Hepatocyte (in vitro differentiated cells): ENCODE results near the gene PDLIM4. TPM values are rescaled to one million over a fixed set of nuclear protein-coding genes. Genes with fewer than 3 reads are reported as not detected.

Source experiments
- DNase-seq: peaks from one replicate; pipeline ENCODE4 v3.0.0-alpha.2; 2016; ENCODE audit warnings: low spot score
- H2AFZ ChIP-seq: fragments of 200-600 bp; sonication (generic); 2 replicates; pipeline ENCODE4 v1.6.0; 2016; ENCODE audit warnings: antibody characterized with exemption, mild to moderate bottlenecking
- H3K27ac ChIP-seq: fragments of 200-600 bp; sonication (generic); 2 replicates; pipeline ENCODE4 v1.5.1; 2016; ENCODE audit warnings: mild to moderate bottlenecking
- H3K27me3 ChIP-seq: fragments of 200-600 bp; sonication (generic); 2 replicates; pipeline ENCODE4 v1.6.1; 2016
- H3K36me3 ChIP-seq: fragments of 200-600 bp; sonication (generic); replicated peaks from 2 replicates; pipeline ENCODE4 v1.5.1; 2016; ENCODE audit warnings: low read depth; ENCODE audit not compliant: insufficient read depth
- H3K4me1 ChIP-seq: fragments of 200-600 bp; sonication (generic); 2 replicates; pipeline ENCODE4 v1.5.1; 2016; ENCODE audit warnings: mild to moderate bottlenecking, moderate library complexity; ENCODE audit not compliant: insufficient read depth
- H3K4me2 ChIP-seq: fragments of 200-600 bp; sonication (generic); 2 replicates; pipeline ENCODE4 v1.6.0; 2016
- H3K4me3 ChIP-seq: fragments of 200-600 bp; sonication (generic); 2 replicates; pipeline ENCODE4 v1.5.1; 2016; ENCODE audit warnings: mild to moderate bottlenecking
- H3K79me2 ChIP-seq: fragments of 200-600 bp; sonication (generic); 2 replicates; pipeline ENCODE4 v1.6.0; 2017; ENCODE audit warnings: mild to moderate bottlenecking
- H3K9me2 ChIP-seq: fragments of 200-600 bp; sonication (generic); replicated peaks from 2 replicates; pipeline ENCODE4 v1.6.0; 2017; ENCODE audit warnings: mild to moderate bottlenecking; ENCODE audit not compliant: insufficient read depth
- H3K9me3 ChIP-seq: fragments of 200-600 bp; sonication (generic); 2 replicates; pipeline ENCODE4 v1.5.1; 2016; ENCODE audit warnings: low read depth, mild to moderate bottlenecking
- H4K20me1 ChIP-seq: fragments of 200-600 bp; sonication (generic); 2 replicates; pipeline ENCODE4 v1.6.0; 2016; ENCODE audit warnings: mild to moderate bottlenecking; ENCODE audit not compliant: insufficient read depth, poor library complexity, severe bottlenecking
- CTCF ChIP-seq: fragments of 200-600 bp; sonication (generic); IDR thresholded peaks from 2 replicates; pipeline ENCODE4 v1.5.1; 2016; ENCODE audit warnings: antibody characterized with exemption, mild to moderate bottlenecking; ENCODE audit not compliant: poor library complexity
- EZH2 ChIP-seq: fragments of 200-600 bp; sonication (generic); IDR thresholded peaks from 2 replicates; pipeline ENCODE4 v1.6.1; 2016; ENCODE audit warnings: antibody characterized with exemption, mild to moderate bottlenecking, borderline replicate concordance
- EZH2phosphoT487 ChIP-seq: fragments of 200-600 bp; sonication (generic); IDR thresholded peaks from one replicate; pipeline ENCODE4 v1.6.1; 2018; ENCODE audit warnings: antibody characterized with exemption, mild to moderate bottlenecking, low read depth, moderate library complexity; ENCODE audit not compliant: unreplicated experiment, severe bottlenecking
- WGBS: methylation state at CpG from one replicate; pipeline ENCODE4 v1.1.6; 2016; ENCODE audit warnings: low lambda C conversion rate; ENCODE audit errors: missing lambda C conversion rate; 5-methylcytosine and 5-hydroxymethylcytosine counted together
- microRNA-seq: library from miRNA; unstranded; fragments of <30 nt; microRNA quantifications from one replicate; pipeline ENCODE4, GENCODE V29; 2017
- polyA plus RNA-seq: library from polyadenylated mRNA; unstranded; fragments of >200 nt; fragmentation: Nextera tagmentation; extraction: Ambion mirVana; gene quantifications from 2 replicates; pipeline ENCODE4 v1.2.1, GENCODE V29; 2016
- total RNA-seq: library from RNA; depleted of rRNA; stranded (reverse); fragments of >200 nt; gene quantifications from 2 replicates; pipeline ENCODE4 v1.2.3, GENCODE V29; 2014

The PDLIM4 gene
- total and polyA plus RNA-seq, 2 experiments from 2014 or later: 16.4 to 102 TPM

- H3K27ac ChIP-seq: no peak overlapping the region
- no peak overlapping the region for H3K4me3 ChIP-seq
- H3K36me3 ChIP-seq: no peaks in the 10 kb centered on the region
- WGBS: 95% methylated on average over 3 of the region's 3 CpGs
- H3K9me2 ChIP-seq: no peaks in the 10 kb centered on the region
- H3K27me3 ChIP-seq: no peaks in the 10 kb centered on the region
- no peaks in the 10 kb centered on the region for H3K4me1 ChIP-seq
- TF ChIP-seq CTCF (no peak), EZH2phosphoT487 (no peak), EZH2 (no peak)
- H4K20me1 ChIP-seq: no peaks in the 10 kb centered on the region
- H2AFZ ChIP-seq: no peak overlapping the region
- no peak overlapping the region for H3K4me2 ChIP-seq
- no peaks in the 10 kb centered on the region for H3K79me2 ChIP-seq
- DNase-seq: no peak
- H3K9me3 ChIP-seq: no peaks in the 10 kb centered on the region
Measured at GRCh38 chr5:132321109-132321721, 63.7 kb downstream of the PDLIM4 start.

- Histone ChIP-seq H3K27ac (no peak overlapping the region), H4K20me1 (no peaks in the 10 kb centered on the region), H3K4me1 (no peaks in the 10 kb centered on the region), H2AFZ (no peak overlapping the region), H3K79me2 (no peaks in the 10 kb centered on the region), H3K9me2 (no peaks in the 10 kb centered on the region), H3K9me3 (no peaks in the 10 kb centered on the region), H3K27me3 (no peaks in the 10 kb centered on the region), H3K36me3 (no peaks in the 10 kb centered on the region), H3K4me3 (no peak overlapping the region), H3K4me2 (no peak overlapping the region)
- 45% methylated on average over 11 of the region's 11 CpGs for WGBS
- DNase-seq: no peak
- TF ChIP-seq EZH2phosphoT487: no peak
- TF ChIP-seq CTCF: no peak
- TF ChIP-seq EZH2: no peak
Measured at GRCh38 chr5:132322266-132322665, 64.8 kb downstream of the PDLIM4 start.

Small RNA genes within 50 kb of the gene (microRNA-seq; reads per million reads assigned to microRNA genes)
- not detected for gene MIR6830

Other genes with a start within 250 kb of the PDLIM4 start
- gene ACSL6, start 246.0 kb upstream of the PDLIM4 start, total RNA-seq: 1.2 and 2.4 TPM in 2 replicates
- gene ACSL6, start 246.0 kb upstream of the PDLIM4 start, polyA plus RNA-seq: 0.75 and 1.7 TPM in 2 replicates
- gene IL3, start 197.0 kb upstream of the PDLIM4 start, total RNA-seq: 0.37 TPM in 1 of 2 replicates, not detected in the other
- gene IL3, start 197.0 kb upstream of the PDLIM4 start, polyA plus RNA-seq: not detected in 2 replicates
- 1.0 TPM in 1 of 2 replicates, not detected in the other for gene CSF2, start 183.9 kb upstream of the PDLIM4 start, total RNA-seq
- gene CSF2, start 183.9 kb upstream of the PDLIM4 start, polyA plus RNA-seq: not detected in 2 replicates
- 139 and 140 TPM in 2 replicates for gene P4HA2, start 29.8 kb upstream of the PDLIM4 start, total RNA-seq
- 217 and 246 TPM in 2 replicates for gene P4HA2, start 29.8 kb upstream of the PDLIM4 start, polyA plus RNA-seq
- gene SLC22A4, start 36.7 kb downstream of the PDLIM4 start, total RNA-seq: 1.4 and 2.5 TPM in 2 replicates
- gene SLC22A4, start 36.7 kb downstream of the PDLIM4 start, polyA plus RNA-seq: 3.3 and 4.9 TPM in 2 replicates
- gene SLC22A5, start 112.0 kb downstream of the PDLIM4 start, total RNA-seq: 16.3 and 20.8 TPM in 2 replicates
- gene SLC22A5, start 112.0 kb downstream of the PDLIM4 start, polyA plus RNA-seq: 14.7 and 18.6 TPM in 2 replicates
- gene IRF1, start 233.1 kb downstream of the PDLIM4 start, total RNA-seq: 25.6 and 30.9 TPM in 2 replicates
- 35.8 and 44.8 TPM in 2 replicates for gene IRF1, start 233.1 kb downstream of the PDLIM4 start, polyA plus RNA-seq